Measurements from ENCODE around the gene TMTC2.
A peak's percentile ranks its signal among the peaks of the same experiment; 100 is the strongest.

The TMTC2 gene

GRCh38 chr12:82996168-82996812 lies 309.6 kb downstream of the TMTC2 start (continued):
- TF ChIP-seq SP3 (tag by site-specific recombination; IDR thresholded peaks at IDR 0.05) (no peak), MZF1 (tag by site-specific recombination; IDR thresholded peaks at IDR 0.05; ENCODE audit: borderline replicate concordance) (no peak), ZNF791 (tag by site-specific recombination; IDR thresholded peaks at IDR 0.05) (no peak), RBAK (tag by site-specific recombination; IDR thresholded peaks at IDR 0.05) (peak; percentile 80; the same call in 1 of the 2 replicates), OVOL3 (tag by site-specific recombination; IDR thresholded peaks at IDR 0.05) (no peak), ZNF169 (tag by site-specific recombination; IDR thresholded peaks at IDR 0.05) (no peak), ZNF449 (tag by site-specific recombination; IDR thresholded peaks at IDR 0.05) (no peak), ZBTB48 (tag by site-specific recombination; IDR thresholded peaks at IDR 0.05) (no peak), PRDM2 (tag by site-specific recombination; IDR thresholded peaks at IDR 0.05; ENCODE audit: borderline replicate concordance) (no peak), ATF2 (tag by site-specific recombination; IDR thresholded peaks at IDR 0.05; ENCODE audit: low read depth) (peak; percentile 92), ZBTB49 (tag by site-specific recombination; IDR thresholded peaks at IDR 0.05; ENCODE audit: low read depth) (no peak), ZBTB11 (tag by site-specific recombination; conservative IDR thresholded peaks at IDR 0.05; ENCODE audit: low read depth) (no peak), ZNF600 (tag by site-specific recombination; IDR thresholded peaks at IDR 0.05) (no peak), PATZ1 (tag by site-specific recombination; IDR thresholded peaks at IDR 0.05) (no peak), BCL6B (tag by site-specific recombination; IDR thresholded peaks at IDR 0.05) (no peak; the same call in 1 of the 2 replicates), ZNF2 (tag by site-specific recombination; IDR thresholded peaks at IDR 0.05) (no peak), ZNF416 (tag by site-specific recombination; IDR thresholded peaks at IDR 0.05) (no peak), ZNF513 (tag by site-specific recombination; IDR thresholded peaks at IDR 0.05) (no peak), ZNF629 (tag by site-specific recombination; IDR thresholded peaks at IDR 0.05) (peak; percentile 51)
